Breast epithelium (tissue), 4 donors: ENCODE measurements around the gene CXCR5. TPM values are rescaled to one million over a fixed set of nuclear protein-coding genes. Genes with fewer than 3 reads are reported as not detected.
A peak's percentile ranks its signal among the peaks of the same experiment; 100 is the strongest.

Experiments
- DNase-seq, 2 donors: peaks; one replicate each; pipeline ENCODE4 v3.0.0-alpha.2; 2019; ENCODE audit warnings: low spot score in 2 of 2
- H3K27ac ChIP-seq, 2 donors: fragments of 200-600 bp; sonication (generic) in 1 of 2; one replicate each; pipeline ENCODE4 v1.5.1; 2016 to 2019; ENCODE audit warnings: mild to moderate bottlenecking in 1 of 2
- H3K27me3 ChIP-seq, 2 donors: fragments of 200-600 bp; sonication (generic) in 1 of 2; one replicate each; pipeline versions ENCODE4 v1.5.1 to v1.6.0; 2017 to 2019; ENCODE audit warnings: control low read depth in 1 of 2, mild to moderate bottlenecking in 1 of 2
- H3K36me3 ChIP-seq: fragments of 200-600 bp; one replicate; pipeline ENCODE4 v1.5.1; 2019
- H3K4me1 ChIP-seq, 2 donors: fragments of 200-600 bp; sonication (generic); one replicate each; pipeline ENCODE4 v1.5.1; 2016 to 2019; ENCODE audit warnings: control low read depth in 1 of 2
- H3K4me3 ChIP-seq, 3 donors: fragments of 200-600 bp; sonication (generic); 1 replicate in 2 of 3; 2 replicates in 1 of 3; pipeline ENCODE4 v1.5.1; 2016 to 2019; ENCODE audit warnings: mild to moderate bottlenecking in 3 of 3, moderate library complexity in 2 of 3
- H3K9me3 ChIP-seq, 2 donors: fragments of 200-600 bp; sonication (generic) in 1 of 2; one replicate each; pipeline ENCODE4 v1.5.1; 2016 to 2019; ENCODE audit warnings: control low read depth in 1 of 2
- POLR2A ChIP-seq: fragments of 450-650 bp; IDR thresholded peaks from one replicate; pipeline ENCODE4 v1.6.1; 2016; ENCODE audit warnings: antibody characterized with exemption, mild to moderate bottlenecking, moderate library complexity
- POLR2AphosphoS5 ChIP-seq, 3 donors: sonication (generic); formaldehyde crosslinking; IDR thresholded peaks; one replicate each; pipeline ENCODE4 v1.6.1; 2017; ENCODE audit warnings: antibody characterized with exemption in 3 of 3
- intact Hi-C: fragments of 100-400 bp; cut with DNase I; formaldehyde crosslinking; loops from one replicate; pipeline ENCODE4 v1.15.1; 2023; ENCODE audit warnings: low total_unique reads
- total RNA-seq, 3 donors: library from RNA; depleted of rRNA; stranded (reverse); fragments of >200 nt; gene quantifications; one replicate each; pipeline ENCODE4 v1.1.0, GENCODE V29; 2016
- TF ChIP-seq, protein P1 (sequence below), 3 donors: fragments of 450-650 bp; IDR thresholded peaks; one replicate each; pipeline ENCODE4 v1.5.1; 2016 to 2017; ENCODE audit warnings: antibody characterized with exemption in 3 of 3, mild to moderate bottlenecking in 3 of 3, moderate library complexity in 3 of 3

The CXCR5 gene
- total RNA-seq, 3 donors from 2014 or later, result not detected

DNA sequence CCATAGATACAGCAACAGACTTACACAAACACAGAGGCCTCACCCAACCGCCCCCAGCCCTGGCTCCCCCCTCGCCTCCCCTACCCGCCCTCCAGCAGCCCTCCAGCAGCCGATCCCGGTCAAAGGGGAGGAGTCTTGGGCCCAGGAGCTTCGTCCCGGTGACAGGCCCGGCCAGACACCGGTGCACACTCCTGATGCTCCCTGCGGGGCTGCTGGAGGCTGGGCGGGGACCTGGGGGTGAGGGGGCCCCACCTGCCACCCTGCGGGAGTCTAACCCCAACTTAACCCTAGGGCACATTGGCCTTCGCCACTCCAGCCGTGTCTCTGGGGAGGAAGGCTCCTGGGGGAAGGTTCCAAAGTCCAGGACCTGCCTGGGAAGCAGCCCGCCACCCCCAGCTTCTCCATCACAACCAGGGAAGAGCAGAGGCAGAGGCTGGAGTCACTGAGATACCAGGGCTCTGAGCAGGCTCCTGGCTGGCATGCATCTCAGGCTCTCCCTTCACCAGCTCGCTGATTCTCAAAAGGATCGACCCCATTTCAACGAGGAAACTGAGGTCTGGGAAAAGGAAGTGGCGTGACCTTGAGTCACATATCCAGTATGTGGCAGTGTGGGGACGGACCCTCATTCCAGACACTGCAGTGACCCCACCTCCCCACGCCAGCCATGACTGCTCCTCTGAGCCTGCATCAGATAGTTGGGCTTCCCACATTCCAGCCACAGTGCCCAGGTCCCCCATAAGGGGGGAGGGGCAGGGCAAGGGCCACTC lies 27.6 kb downstream of the CXCR5 start:
- H3K36me3 ChIP-seq, result no peaks in the 10 kb centered on the region
- H3K27me3 ChIP-seq, result no peaks in the 10 kb centered on the region
- peaks cover 70 to 79% of the 10 kb centered on the region in 2 donors for H3K4me1 ChIP-seq
- intact Hi-C loops, result no loop called here
- H3K27ac ChIP-seq, result peak overlapping the region; percentile 96 to 100
- peak overlapping the region; percentile 34 to 62 (median 44) for H3K4me3 ChIP-seq
- TF ChIP-seq, protein P1, sequence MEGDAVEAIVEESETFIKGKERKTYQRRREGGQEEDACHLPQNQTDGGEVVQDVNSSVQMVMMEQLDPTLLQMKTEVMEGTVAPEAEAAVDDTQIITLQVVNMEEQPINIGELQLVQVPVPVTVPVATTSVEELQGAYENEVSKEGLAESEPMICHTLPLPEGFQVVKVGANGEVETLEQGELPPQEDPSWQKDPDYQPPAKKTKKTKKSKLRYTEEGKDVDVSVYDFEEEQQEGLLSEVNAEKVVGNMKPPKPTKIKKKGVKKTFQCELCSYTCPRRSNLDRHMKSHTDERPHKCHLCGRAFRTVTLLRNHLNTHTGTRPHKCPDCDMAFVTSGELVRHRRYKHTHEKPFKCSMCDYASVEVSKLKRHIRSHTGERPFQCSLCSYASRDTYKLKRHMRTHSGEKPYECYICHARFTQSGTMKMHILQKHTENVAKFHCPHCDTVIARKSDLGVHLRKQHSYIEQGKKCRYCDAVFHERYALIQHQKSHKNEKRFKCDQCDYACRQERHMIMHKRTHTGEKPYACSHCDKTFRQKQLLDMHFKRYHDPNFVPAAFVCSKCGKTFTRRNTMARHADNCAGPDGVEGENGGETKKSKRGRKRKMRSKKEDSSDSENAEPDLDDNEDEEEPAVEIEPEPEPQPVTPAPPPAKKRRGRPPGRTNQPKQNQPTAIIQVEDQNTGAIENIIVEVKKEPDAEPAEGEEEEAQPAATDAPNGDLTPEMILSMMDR (IDR thresholded peaks at IDR 0.05), result no peak
- no peak for TF ChIP-seq POLR2A
- TF ChIP-seq POLR2AphosphoS5 (IDR thresholded peaks at IDR 0.05), result no peak
- no peaks in the 10 kb centered on the region for H3K9me3 ChIP-seq
- no peak for DNase-seq

DNA sequence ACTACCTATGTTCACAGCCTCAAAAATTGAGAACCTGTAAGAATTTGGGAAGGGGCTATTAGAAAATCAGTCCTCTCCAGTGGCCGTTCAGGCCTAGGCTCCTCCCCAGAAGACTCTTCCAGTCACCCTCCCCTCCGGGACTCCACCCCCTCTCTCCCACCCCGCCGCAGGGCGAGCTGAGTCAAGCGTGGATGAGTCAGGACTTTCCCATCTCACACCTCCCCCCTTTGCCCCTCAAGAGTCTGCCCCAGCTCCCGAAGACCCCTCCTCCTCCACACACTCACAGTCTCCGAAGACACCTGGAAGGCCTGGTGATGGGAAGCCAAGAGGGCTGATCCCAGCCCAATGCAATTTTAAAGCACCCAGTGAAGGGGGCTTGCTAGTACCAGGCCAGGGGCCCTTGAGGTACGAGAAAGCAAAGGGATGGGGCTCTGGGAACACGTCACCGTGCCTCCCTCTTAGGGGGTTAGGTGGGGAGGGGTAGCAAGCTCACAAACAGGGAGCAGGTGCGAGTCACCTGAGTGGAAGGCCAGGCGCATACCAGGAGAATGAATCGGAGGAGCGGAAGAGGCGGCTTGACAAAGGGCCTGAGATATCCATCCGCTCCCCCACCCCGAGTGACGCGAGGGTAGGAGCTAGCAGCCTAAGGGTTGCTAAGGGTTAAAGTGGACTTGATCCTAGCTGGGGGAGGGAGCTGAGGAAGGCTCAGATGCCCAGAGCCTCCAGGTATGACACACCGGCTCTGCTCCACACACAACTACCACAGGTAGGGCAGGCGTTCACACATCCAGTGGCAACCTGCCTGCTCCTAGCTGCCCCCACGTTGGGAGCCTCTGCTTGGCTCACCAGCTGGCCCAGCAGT lies 28.4 kb downstream of the CXCR5 start:
- Histone ChIP-seq H3K4me3 (peak overlapping the region; percentile 34 to 62 (median 44)), H3K36me3 (no peaks in the 10 kb centered on the region), H3K9me3 (no peaks in the 10 kb centered on the region), H3K4me1 (peaks cover 78 to 84% of the 10 kb centered on the region in 2 donors), H3K27me3 (no peaks in the 10 kb centered on the region), H3K27ac (peak overlapping the region; percentile 96 to 100)
- TF ChIP-seq POLR2AphosphoS5 (IDR thresholded peaks at IDR 0.05) (peak in 1 of 3 donors; percentile 56), POLR2A (no peak)
- TF ChIP-seq, protein P1 (IDR thresholded peaks at IDR 0.05), result peak in 1 of 3 donors; percentile 7
- intact Hi-C loops, result no loop called here
- DNase-seq, result peak; percentile 87 to 92

DNA sequence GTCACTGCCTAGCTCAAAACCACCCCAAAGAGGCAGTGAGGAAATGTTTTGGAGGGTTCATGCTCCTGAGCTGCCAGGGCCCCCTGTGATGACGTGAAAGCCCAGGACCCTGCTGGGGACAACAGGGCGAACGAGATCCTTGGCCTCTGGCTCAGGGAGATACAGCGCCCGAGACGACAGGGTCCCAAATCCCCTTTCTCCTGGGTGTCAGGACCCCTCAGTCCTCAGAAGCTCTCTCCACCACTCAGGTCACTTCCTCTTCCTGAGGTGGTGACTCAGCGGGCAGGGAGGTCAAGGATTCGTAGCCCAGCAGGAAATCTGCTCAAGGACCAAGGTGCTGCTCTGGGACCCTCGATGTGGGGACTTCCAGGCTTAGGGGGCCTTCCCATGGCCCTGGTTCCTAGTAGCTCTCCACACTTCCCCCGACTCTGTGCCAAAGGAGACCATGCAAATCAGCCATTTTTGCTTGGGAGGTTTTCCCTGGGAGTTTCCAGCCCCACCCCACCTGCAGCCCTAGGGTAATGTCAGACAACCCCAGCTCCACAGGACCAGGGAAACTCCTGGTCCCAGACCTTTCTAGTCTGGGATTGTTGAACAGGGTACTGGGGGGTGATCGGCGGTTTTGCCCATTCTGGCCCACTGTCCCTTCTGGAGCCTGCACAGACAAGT lies 29.2 kb downstream of the CXCR5 start:
- Histone ChIP-seq H3K36me3 (no peaks in the 10 kb centered on the region), H3K27me3 (no peaks in the 10 kb centered on the region), H3K27ac (peak overlapping the region; percentile 96 to 100), H3K9me3 (no peaks in the 10 kb centered on the region), H3K4me3 (peak overlapping the region in 2 of 3 donors; percentile 44 to 62), H3K4me1 (peaks cover 78 to 84% of the 10 kb centered on the region in 2 donors)
- intact Hi-C loops, result no loop called here
- no peak for DNase-seq
- TF ChIP-seq POLR2A, result no peak
- TF ChIP-seq, protein P1 (IDR thresholded peaks at IDR 0.05), result no peak
- TF ChIP-seq POLR2AphosphoS5 (IDR thresholded peaks at IDR 0.05), result no peak

DNA sequence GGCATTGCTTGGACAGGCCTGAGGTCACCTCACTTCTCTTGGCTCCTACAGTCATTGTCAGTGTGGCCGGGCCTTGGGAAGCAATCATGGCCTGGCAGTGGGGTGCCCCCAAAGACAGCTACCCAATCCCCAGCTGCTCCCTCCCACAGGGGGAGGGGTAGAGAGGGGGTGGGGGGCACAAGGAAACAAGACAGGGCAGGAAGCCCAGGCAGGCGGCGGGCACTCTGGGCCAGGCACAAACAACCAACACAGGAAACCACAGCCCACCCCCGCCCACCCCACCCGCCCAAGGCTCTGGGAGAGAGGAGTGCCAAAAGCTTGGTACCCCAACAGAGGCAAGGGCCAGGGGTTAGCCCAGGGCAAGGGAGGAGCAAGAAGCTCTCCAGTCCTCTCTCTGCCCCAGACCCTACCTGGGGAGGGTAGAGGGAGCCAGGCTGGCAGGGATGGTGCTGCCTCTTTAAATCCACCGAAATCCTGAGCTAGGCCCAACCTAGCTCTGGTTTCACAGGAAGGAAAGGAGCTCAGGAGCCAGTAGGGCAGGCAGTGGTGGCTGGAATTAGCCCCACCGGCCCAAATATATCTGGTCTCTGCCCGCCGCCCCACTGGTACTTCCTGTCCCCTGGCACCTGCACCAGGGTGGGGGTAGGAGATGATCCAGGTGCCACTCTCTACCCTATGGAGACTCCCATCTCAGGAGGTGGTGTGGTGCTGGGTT lies 29.9 kb downstream of the CXCR5 start:
- intact Hi-C loops, result no loop called here
- TF ChIP-seq POLR2AphosphoS5 (IDR thresholded peaks at IDR 0.05) (no peak), POLR2A (no peak)
- TF ChIP-seq, protein P1 (IDR thresholded peaks at IDR 0.05), result no peak
- DNase-seq, result no peak
- Histone ChIP-seq H3K9me3 (no peaks in the 10 kb centered on the region), H3K4me1 (peaks cover 80 to 81% of the 10 kb centered on the region in 2 donors), H3K27ac (peak overlapping the region; percentile 96 to 100), H3K4me3 (peak overlapping the region in 2 of 3 donors; percentile 23 to 62), H3K27me3 (no peaks in the 10 kb centered on the region), H3K36me3 (no peaks in the 10 kb centered on the region)
